Measurements from ENCODE around the gene THPO.
A peak's percentile ranks its signal among the peaks of the same experiment; 100 is the strongest.

Gene THPO

GRCh38 chr3:184333190-184333589, 44.8 kb downstream of the THPO start:
- no peak for DNase-seq (ENCODE audit: low read depth)

DNA sequence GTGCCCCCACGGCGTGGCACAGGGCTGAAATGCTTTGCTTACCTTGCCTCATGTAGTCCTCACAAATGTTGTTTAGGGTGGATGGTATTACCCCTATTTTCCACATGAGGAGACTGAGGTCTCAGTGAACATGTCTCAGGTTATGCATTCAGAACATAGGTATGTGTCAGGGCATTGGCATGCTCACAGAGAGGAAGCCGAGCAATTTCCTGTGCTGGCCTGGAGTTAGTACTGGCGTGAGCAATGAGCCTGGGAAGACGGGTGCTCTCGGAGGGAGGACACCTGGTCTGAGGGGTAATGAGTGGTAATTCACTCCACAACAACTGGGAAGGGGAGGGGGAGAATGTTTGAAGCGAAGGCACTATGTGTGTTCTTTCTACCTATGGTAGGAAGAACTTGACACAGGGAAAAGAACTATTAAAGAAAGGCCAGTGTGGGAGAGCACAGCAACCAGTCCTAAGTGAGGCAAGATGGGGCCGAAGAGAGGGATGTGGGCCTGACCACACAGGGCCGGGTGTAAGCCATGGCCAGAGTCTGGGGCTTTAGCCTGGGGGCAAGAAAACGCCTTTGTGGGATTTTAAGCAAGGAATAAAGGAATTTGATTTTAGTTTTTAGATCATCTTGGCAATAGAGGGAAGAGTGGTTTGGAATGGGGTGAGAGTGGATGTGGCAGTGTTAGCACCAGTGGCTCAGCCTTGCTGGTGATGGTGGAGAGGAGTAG, 45.5 kb downstream of the THPO start:
- peak; percentile 95 for DNase-seq (ENCODE audit: low read depth)

DNA sequence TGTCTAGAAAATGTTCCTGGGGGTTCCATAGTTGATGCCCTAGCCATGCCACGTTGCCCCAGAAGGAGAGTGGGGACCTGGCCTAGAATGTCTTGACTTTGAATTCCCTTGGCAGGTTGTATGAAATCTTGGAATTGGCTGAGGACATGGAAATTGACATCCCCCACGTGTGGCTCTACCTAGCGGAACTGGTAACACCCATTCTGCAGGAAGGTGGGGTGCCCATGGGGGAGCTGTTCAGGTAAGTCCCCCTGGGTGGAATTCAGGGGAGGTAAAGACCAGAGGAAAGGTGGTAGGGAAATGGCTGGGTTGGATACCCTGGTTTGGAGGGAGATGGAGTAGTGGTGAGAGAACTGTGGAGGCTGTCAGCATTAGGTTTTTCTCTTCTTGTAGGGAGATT, 49.5 kb downstream of the THPO start:
- no peak for DNase-seq (ENCODE audit: low read depth)

DNA sequence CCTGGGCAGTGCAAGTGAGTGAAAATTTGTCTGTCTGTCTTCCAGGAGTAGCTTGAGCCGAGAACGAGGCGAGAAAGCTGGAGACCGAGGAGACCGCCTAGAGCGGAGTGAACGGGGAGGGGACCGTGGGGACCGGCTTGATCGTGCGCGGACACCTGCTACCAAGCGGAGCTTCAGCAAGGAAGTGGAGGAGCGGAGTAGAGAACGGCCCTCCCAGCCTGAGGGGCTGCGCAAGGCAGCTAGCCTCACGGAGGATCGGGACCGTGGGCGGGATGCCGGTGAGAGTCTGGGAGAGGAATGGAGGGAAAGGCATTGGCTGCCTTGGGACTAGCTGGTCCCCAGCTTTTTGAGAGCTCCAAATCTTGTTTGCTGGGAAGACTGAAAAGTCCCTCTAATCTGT, 50.8 kb downstream of the THPO start:
- no peak for DNase-seq (ENCODE audit: low read depth)

GRCh38 chr3:184325715-184326369, 52.2 kb downstream of the THPO start:
- DNase-seq (ENCODE audit: low read depth): no peak

DNA sequence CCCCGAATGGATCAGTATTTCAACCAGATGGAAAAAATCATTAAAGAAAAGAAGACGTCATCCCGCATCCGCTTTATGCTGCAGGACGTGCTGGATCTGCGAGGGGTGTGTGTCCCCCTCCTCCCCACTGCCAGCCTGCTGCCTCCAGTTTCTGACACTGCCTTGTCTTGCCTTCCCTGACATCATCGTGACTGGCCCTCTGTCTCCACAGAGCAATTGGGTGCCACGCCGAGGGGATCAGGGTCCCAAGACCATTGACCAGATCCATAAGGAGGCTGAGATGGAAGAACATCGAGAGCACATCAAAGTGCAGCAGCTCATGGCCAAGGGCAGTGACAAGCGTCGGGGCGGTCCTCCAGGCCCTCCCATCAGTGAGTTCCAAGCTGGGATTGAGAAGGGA, 52.7 kb downstream of the THPO start:
- DNase-seq (ENCODE audit: low read depth): no peak

DNA sequence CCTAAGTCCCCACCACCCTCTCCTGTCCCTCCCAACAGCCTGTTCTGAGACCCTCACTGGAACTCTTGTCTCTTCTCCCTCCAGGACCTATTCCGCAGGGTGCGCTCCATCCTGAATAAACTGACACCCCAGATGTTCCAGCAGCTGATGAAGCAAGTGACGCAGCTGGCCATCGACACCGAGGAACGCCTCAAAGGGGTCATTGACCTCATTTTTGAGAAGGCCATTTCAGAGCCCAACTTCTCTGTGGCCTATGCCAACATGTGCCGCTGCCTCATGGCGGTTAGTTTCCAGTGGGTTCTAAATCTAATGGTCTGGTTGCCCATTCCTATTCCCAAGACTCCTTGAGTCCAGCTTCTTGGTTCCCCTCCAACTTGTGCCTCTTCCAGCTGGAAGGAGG, 54.3 kb downstream of the THPO start:
- DNase-seq (ENCODE audit: low read depth): no peak

DNA sequence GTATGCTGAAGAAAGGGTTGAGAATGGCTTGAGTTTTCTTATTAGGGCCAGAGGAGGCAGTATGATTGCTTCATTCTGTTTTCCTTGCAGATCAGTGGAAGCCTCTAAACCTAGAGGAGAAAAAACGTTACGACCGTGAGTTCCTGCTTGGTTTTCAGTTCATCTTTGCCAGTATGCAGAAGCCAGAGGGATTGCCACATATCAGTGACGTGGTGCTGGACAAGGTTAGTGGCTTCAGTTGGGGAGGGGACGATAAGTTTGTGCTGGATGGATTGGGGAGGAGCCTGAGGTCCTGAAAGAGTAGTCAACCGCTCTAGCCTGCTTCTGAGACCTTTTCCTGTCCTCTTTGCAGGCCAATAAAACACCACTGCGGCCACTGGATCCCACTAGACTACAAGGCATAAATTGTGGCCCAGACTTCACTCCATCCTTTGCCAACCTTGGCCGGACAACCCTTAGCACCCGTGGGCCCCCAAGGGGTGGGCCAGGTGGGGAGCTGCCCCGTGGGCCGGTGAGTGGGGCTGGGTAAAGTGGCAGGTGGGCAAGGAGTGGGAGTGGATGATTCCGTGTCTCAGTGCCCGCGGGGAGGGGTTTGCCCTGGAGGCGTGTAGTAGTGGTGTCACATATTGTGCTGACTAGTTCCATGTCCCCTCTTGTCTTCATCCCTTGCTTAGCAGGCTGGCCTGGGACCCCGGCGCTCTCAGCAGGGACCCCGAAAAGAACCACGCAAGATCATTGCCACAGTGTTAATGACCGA, 55.1 kb downstream of the THPO start:
- DNase-seq (ENCODE audit: low read depth): no peak
